GM12874 (cell line): ENCODE measurements around the gene HIPK2.

Source experiments
- CTCF ChIP-seq: IDR thresholded peaks from 2 replicates; pipeline ENCODE4 v1.5.1; 2011; ENCODE audit warnings: low read depth, mild to moderate bottlenecking, control low read depth, low read length, moderate library complexity; ENCODE audit not compliant: insufficient read depth

HIPK2 gene

DNA sequence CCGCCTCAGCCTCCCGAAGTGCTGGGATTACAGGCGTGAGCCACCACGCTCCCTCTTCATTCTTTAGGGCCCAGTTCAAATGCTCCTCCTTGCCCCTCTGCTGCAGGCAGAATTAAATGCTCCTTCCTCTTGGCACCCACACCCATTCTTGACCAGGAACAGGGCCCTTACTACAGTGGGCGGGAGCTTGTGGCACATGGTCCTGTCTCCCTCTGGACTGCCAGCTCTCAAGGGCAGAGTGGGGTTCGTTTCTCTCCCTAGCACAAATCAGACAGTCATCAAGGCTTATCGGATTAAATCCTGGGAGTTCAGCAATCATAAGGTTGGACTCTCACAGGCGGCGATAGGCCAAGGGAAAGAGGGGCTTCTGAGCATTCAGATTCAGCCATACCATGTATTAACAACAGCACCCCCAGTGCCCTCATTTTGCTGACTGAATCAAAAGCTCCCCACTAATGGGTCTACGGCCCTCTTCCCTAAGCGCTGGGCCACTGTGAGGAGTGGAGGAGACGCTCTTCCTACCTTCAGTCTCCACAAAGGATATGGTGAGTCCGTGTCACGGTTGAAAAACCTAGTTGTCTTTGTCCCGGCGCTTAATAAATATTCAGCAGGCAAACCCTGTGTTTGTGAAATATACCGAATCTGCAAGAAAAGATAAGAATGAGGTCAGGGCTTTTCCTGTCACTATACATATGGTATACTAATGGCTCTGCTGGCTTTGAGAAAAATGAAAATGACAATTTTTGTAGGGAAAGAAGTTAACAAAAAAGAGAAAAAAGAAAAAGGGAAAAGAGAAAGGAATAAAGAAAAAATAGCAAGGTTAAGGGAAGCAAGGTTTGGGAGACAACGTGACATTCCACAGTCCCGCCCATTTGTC, 146.9 kb downstream of the HIPK2 start:
- no peak for TF ChIP-seq CTCF

DNA sequence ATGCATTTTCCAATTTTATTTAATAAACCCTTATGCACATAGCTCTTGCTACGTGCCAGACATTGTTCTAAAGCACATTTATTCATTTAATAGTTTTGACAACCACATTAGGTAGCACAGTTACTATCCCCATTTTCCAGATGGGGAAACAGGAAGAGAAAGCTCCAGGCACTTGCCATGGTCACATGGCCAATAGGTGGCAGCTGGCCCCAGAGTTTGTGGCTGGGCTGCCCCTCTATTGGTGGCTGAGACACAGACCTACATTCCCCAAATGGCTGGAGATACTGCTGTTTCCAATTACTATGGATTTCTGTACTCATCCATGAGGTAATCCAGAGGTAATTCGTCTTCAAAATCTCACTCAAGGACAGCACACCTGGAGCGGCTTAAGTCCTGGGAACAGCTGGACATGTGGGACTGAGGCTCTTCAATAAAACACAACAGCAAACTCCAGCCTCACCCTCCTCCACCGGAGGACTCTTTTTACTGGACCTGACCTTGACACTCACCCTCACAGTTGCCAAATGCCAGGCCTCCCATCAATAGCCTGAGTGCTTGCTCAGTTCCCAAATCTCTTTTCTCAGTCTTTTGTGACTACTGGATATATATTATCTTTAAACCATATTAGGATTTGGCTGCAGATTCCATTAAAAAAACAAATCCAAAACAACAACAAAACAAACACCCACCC, 148.3 kb downstream of the HIPK2 start:
- no peak for TF ChIP-seq CTCF

DNA sequence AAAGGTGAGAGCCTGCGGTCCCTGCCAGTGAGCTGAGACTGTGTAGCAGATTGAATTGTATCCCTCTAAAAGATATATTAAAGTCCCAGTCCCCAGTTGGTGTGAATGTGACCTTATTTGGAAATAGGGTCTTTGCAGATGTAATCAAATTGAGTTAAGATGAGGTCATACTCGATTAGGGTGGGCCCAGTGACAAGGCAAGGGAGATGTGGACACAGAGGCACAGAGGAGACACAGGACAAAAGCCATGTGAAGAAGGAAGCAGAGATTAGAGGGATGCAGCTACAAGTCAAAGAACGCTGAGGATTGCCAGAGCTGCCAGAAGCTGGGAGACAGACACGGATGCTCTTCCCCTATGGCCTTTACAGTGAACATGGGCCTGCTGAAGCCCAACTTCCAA, 150.0 kb downstream of the HIPK2 start:
- TF ChIP-seq CTCF = no peak

- TF ChIP-seq CTCF = no peak
These were observed 151.0 kb downstream of the HIPK2 start for GRCh38 chr7:139626817-139627216.

GRCh38 chr7:139623518-139623917, 154.3 kb downstream of the HIPK2 start:
- no peak for TF ChIP-seq CTCF

DNA sequence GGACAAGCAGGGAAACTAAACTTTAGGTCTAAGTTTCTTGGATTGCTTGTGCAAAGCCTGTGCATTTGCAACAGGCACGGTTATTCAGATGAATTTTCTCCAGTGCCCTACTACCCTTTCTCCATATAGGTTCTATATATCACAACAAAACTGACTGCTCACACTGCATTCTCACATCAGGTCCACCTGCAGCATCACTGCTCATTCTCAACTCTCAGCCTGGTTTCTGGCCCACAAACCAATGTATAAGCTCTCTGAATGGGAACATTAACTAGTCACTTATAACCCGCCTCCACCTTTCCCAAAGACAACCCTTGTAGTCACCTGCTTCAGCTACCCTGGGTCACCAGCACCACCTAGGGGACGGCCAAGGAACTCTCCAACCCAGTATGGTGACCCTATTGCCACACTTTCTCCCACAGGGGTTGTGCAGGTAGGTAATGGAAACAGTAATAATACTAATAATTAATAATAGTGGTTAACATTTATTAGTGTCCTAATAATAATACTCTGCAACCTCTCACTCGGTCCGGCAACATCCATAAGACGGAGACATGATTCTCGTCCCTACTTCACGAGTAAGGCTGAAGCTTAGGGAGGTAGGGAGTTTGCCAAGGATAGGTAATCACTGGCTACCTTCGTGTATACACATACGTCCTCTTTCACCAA, 157.0 kb downstream of the HIPK2 start:
- peak; percentile 78 for TF ChIP-seq CTCF

DNA sequence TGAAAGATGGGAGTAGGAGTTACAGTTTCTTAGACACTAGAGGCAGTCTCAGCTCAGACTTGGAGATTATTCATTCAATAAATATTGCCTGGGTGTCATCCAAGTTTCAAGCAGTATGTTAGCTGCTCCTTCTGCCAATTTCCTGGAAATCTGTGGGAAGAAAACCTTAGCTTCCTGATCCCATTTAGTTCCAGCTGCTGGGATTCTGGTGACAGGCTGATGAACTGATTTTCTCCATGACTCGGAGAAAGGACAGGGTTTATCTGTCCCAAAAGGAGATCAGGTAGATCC, 158.5 kb downstream of the HIPK2 start:
- TF ChIP-seq CTCF = no peak
